ENCODE data around the gene FNIP2.

- TF ChIP-seq POLR2A (IDR thresholded peaks at IDR 0.05; ENCODE audit: low read depth, low read length) (no peak), POLR2AphosphoS5 (IDR thresholded peaks at IDR 0.05; ENCODE audit: low read depth, low read length) (no peak)
These were observed 32.9 kb downstream of the FNIP2 start for GRCh38 chr4:158801677-158802076.

Measured in GM12891 (cell line).